ENCODE results near the gene LHX5.
"Not testable (repeated sequence)": the region's sequence is repeated elsewhere in the genome, so short reads cannot be mapped to it uniquely, and the experiment has no call there.

Gene LHX5

GRCh38 chr12:113471619-113472171, at the start of gene LHX5:
TSS of gene LHX5 (minus strand) at chr12:113471871. CDS start at chr12:113471498, 373 bp downstream.
- DNase-seq (ENCODE audit: low spot score): no peak

DNA sequence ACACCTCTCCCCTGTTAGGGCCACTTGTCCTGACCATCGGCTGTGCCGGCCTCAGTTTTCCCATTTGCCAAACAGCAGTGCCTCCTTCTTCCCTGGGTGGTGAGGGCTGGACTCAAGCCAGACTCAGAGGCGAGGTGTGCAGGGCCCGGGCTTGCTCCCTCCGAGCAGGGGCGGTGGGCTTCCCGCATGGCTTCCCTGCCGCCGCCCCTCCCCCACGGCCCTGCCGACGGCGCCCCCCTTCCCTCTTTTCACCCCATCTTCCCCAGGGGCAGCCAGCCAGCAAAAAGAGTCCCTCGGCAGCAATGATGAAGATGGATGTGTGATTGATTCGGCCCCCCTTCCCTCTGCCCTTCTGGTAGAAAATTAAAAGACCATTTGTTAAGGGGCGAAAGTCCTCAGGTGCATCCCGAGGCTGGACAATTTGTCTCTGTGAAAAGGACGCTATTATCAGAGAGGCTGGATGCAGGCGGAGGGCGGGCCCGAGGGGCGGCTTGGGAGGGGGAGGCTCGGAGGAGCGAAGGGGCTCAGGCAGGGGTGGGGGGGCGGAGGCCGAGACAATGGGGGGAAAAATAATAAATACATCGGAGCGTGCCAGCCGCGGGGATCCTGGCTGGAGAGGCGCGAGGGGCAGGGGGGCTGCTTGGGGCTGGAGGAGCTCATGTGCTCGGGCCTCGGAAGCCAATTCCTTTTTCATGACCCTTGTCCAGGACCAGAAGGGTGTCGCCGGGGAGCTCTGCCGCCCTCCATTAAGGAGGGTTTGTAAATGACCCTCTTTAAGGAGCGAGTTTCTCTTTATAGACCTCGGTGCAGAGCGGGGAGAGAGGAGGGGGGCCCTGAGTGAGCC, 48.0 kb upstream of the LHX5 start:
- no peak for DNase-seq (ENCODE audit: low spot score)

GRCh38 chr12:113515082-113515856, 43.6 kb upstream of the LHX5 start:
- no peak for DNase-seq (ENCODE audit: low spot score)

DNA sequence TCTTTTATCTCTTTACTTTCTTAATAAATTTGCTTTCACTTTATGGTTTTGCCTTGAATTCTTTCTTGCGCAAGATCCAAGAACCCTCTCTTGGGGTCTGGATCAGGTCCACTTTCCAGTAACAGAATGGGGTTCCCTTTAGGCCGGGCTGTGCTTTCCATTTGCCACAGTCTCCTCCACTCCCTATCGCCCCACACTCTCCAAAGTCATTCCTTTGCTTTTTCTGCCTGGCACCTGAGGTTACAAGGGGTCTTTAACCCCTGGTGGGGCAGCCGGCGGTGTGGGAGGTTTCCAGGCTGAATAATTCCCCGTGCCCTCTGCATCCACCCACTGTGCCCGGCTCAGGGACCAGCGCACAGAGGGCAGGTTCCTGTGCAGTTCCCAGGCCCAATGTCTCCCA, 42.9 kb upstream of the LHX5 start:
- no peak for DNase-seq (ENCODE audit: low spot score)

DNA sequence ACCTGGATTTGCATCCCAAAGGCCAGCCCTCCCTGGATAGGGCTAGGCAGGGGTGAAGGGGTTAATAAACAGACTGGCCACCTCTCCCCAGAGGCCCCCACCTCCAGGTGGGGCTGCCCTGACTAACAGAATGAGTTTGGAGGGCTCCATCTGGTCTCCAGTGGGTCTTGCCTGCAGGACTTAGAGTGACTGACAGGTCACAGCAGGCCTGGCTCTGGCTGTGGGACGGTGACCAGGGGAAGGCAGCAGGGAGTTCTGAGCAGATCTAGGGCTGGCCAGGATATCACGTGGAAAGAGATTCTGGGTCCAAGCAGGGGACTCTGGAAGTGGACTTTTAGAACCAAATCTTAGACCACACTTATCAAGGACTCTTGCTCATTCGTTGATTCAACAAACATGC, 40.9 kb upstream of the LHX5 start:
- DNase-seq (ENCODE audit: low spot score): no peak

GRCh38 chr12:113506867-113507266, 35.2 kb upstream of the LHX5 start:
- no peak for DNase-seq (ENCODE audit: low spot score)

GRCh38 chr12:113505941-113506340, 34.3 kb upstream of the LHX5 start:
- no peak for DNase-seq (ENCODE audit: low spot score)

- DNase-seq (ENCODE audit: low spot score): no peak
Observed at GRCh38 chr12:113504917-113505316, 33.2 kb upstream of the LHX5 start.

DNA sequence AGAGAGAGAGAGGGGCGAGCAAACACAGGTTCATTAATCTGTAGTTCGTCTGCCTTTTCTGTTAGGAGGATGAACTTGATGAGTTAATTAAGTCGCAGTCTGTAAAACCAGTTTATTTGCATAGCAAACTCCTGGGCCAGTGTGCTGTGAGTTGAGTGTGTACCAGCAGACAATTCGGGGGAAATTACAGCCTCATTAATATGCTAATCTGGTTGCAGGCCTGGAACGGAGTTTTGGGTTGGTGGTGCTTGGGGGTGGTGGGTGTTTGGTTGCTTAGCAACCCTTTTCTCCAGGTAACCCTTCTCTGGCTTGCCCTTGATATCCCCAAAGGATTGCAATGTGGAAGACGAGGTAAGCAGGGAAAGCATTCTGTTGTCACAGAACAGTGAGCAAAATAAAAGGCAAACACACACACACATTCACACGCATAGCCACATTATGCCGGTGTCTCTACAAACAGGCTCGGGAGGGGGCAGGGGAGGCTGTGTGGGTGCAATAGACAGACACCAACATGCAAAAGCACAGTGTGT, 29.2 kb upstream of the LHX5 start:
- DNase-seq (ENCODE audit: low spot score): no peak

DNA sequence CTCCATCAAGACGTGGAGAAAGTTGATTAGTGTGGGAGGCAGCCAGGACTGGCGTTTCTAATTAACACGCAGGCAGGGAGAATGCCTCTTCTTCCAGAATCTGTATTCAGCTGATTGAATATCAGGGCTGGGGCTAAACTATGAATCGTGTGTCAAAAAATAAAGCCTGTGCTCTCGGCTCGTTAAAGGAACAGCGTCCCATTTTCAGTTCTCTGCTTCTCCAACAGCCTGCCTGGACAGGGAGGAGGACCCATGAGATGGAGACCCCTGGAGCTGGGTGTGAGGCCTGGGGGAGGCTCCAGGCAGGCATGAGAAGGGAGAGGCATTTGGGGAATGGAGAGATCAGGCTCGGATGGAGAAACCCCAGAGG, 28.6 kb upstream of the LHX5 start:
- no peak for DNase-seq (ENCODE audit: low spot score)

GRCh38 chr12:113498490-113498889, 26.8 kb upstream of the LHX5 start:
- no peak for DNase-seq (ENCODE audit: low spot score)

DNA sequence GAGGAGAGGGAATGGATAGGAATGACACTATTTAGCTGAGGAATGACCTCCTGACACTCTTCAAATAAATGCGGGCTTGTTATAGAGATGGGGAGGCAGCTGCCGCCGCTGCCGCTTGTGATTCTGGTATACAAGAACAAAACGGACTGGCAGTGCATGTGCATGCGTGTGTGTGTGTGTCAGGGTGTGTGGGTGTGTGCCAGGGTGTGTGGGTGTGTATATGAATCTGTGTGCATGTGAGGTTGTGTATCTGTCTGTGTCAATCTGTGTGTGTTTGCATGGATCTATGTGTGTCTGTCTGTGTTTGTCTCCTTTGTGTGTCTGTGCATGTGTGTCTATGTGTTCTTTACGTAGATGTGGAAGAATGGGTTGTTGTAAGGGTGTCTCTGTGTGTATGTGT, 26.0 kb upstream of the LHX5 start:
- no peak for DNase-seq (ENCODE audit: low spot score)

DNA sequence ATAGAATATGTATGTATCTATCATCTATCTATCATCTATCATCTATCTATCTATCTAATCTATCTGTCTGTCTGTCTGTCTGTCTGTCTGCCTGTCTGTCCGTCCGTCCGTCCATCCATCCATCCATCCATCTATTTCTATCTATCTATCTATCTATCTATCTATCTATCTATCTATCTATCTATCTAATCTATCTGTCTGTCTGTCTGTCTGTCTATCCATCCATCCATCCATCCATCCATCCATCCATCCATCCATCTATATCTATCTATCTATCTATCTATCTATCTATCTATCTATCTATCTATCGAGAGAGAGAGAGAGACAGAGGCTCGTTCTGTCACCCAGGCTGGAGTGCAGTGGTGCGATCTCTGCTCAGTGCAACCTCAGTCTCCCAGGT, 24.3 kb upstream of the LHX5 start:
- not testable (repeated sequence) for DNase-seq (ENCODE audit: low spot score)

GRCh38 chr12:113488322-113488721, 16.7 kb upstream of the LHX5 start:
- DNase-seq (ENCODE audit: low spot score): no peak

DNA sequence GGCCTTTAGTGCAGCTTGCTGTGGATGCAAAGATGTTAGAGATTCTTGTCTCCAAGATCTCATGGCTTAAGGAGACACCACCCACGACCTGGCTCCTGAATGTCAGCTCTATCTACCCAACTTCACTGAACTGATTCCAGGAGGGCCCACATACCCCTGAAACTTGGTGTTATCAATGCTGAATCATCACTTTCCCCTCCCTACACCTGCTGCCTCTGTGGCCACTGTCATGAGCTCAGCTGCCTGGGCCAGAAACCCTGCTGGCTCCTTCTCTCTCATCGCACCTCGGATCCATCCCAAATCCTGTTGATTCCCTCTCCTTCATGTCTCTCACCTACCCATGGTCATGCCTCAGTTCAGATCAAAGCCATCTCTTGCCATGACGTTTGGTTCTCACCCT, 15.1 kb upstream of the LHX5 start:
- DNase-seq (ENCODE audit: low spot score): no peak

DNA sequence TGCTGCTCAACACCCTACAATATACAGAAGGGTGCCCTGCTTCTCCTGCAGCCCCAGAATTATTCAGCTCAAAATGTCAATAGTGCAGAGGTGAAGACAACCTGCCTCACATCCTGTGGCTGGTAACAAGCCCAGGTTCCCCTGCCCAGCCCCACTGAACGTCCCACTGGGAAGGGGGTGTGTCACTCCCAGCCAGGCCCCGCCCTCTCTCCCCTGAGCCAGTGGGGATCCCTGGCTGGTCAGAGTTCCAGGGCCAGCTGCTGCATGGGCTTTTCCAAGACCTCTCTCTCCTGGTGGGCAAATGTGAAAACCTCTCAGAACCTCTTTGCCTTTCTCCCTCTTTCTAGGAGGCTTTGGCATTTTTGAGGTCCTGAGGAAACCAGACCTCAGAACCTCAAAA, 13.7 kb upstream of the LHX5 start:
- no peak for DNase-seq (ENCODE audit: low spot score)

DNA sequence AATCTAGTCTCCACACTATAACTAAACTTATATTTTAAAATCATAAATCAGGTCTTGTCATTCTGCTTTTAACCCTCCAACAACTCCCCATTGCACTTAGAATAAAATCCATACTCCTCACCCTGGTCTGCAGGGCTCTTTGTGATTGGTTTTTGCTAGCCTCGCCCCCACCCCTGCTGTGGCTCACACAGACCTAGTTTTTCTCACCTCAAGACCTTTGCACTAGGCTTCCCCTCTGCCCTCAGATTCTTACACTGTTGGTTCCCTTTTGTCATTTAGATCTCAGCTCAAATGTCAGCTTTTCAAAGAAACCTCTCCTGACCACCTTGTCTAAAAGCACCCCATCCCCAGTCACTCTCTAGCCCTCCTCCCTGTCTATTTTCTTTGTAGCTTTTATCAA, 10.7 kb upstream of the LHX5 start:
- DNase-seq (ENCODE audit: low spot score): no peak

DNA sequence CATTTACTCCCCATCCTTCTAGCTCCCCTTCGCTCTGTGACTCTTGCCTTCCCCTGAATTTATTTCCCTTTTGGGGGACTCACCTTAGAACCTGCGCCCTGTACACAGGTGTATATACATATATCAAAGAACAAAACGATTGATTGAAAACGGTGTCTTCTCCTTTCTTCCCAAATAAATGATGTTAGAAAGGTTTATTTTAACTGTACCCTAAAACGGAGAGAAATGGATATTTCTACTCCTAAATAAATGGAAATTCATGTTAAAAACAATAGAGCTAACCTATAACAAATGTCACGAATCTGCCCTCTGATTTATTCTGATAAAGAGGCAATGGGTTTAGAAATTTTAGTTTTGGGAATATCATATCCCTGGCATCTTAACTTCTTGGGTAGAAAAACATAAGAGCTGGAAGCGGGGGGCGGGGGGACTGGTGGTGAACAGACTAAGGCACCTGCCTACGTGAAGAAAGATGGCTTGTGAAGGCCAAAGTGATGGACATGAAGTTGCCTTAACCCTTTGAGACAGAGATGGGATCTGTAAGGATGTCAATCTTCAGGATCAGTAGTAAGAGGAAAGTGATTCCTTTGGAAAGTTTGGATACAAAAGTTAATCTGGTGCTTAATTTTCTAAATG, 8.8 kb upstream of the LHX5 start:
- DNase-seq (ENCODE audit: low spot score): no peak

- peak; percentile 62 for DNase-seq (ENCODE audit: low spot score)
Observed at GRCh38 chr12:113479590-113480335, 8.1 kb upstream of the LHX5 start.

DNA sequence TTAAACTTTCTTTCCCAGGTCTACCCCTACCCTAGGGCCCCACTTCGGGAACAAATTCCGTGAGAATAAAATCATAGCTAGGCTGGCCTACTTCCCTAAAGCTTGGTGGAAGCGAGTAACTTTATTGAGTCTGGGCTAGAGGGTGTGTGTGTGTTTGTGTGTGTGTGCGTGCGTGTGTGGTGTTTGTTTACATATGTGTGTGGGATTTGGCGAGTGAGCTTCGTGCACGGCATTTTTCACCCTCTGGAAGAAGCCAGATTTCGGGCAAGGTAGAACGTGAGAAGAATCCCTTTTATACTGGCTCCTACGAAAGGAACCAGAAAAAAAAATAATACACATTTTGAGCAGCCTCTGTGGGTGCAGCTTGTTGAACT, 7.5 kb upstream of the LHX5 start:
- no peak for DNase-seq (ENCODE audit: low spot score)

DNA sequence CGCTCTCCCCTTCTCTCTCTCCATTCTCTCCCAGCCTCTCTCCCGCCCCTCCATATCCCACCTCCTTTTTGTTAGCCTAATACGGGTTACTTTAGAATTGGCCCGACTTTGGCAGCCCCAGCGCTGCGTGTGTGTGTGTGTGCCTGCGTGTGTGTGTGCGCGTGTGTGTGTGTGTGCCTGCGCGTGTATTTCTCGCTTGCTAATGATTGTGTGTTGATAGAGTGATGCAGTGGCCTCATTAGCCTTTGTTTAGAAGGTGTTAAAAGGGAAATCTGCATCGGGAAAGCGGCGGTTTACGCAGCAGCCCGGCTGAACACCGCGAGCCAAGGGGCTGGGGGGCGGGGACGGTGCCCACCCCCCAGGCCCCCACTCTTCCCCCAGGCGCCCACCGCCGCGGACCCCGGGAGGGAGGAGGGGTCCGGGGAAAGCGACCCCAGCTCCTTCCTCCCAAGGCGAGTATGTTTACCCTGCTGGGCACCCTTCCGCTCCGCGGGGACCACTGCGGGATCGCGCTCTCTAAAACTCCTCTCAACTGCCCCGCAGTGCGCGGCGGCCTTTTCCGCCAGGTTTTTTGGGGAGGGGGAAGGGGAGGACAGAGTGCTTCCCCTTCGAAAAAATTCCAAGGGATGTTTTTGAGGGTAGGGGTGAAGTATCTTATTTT, 6.8 kb upstream of the LHX5 start:
- DNase-seq (ENCODE audit: low spot score): no peak

Data from D341Med (cell line).